ENCODE measurements around the gene RPL27A.

- TF ChIP-seq, protein P1, sequence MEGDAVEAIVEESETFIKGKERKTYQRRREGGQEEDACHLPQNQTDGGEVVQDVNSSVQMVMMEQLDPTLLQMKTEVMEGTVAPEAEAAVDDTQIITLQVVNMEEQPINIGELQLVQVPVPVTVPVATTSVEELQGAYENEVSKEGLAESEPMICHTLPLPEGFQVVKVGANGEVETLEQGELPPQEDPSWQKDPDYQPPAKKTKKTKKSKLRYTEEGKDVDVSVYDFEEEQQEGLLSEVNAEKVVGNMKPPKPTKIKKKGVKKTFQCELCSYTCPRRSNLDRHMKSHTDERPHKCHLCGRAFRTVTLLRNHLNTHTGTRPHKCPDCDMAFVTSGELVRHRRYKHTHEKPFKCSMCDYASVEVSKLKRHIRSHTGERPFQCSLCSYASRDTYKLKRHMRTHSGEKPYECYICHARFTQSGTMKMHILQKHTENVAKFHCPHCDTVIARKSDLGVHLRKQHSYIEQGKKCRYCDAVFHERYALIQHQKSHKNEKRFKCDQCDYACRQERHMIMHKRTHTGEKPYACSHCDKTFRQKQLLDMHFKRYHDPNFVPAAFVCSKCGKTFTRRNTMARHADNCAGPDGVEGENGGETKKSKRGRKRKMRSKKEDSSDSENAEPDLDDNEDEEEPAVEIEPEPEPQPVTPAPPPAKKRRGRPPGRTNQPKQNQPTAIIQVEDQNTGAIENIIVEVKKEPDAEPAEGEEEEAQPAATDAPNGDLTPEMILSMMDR (conservative IDR thresholded peaks at IDR 0.05): no peak
- TF ChIP-seq EZH2 (IDR thresholded peaks at IDR 0.05; ENCODE audit: low read depth): no peak
These were observed 7.7 kb upstream of the RPL27A start for GRCh38 chr11:8674859-8675258.
